ENCODE measurements around the gene ENPP6. TPM values are rescaled to one million over a fixed set of nuclear protein-coding genes. Genes with fewer than 3 reads are reported as not detected.

The ENPP6 gene
- total RNA-seq, 1 experiment from 2014 or later: not detected

GRCh38 chr4:184157322-184157721 is 60.4 kb downstream of the ENPP6 start:
- TF ChIP-seq, protein P1, sequence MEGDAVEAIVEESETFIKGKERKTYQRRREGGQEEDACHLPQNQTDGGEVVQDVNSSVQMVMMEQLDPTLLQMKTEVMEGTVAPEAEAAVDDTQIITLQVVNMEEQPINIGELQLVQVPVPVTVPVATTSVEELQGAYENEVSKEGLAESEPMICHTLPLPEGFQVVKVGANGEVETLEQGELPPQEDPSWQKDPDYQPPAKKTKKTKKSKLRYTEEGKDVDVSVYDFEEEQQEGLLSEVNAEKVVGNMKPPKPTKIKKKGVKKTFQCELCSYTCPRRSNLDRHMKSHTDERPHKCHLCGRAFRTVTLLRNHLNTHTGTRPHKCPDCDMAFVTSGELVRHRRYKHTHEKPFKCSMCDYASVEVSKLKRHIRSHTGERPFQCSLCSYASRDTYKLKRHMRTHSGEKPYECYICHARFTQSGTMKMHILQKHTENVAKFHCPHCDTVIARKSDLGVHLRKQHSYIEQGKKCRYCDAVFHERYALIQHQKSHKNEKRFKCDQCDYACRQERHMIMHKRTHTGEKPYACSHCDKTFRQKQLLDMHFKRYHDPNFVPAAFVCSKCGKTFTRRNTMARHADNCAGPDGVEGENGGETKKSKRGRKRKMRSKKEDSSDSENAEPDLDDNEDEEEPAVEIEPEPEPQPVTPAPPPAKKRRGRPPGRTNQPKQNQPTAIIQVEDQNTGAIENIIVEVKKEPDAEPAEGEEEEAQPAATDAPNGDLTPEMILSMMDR (IDR thresholded peaks at IDR 0.05; ENCODE audit: unreplicated experiment): no peak
- POLR2A ChIA-PET: no interaction called here
- no peak overlapping the region for H3K4me3 Mint-ChIP-seq (ENCODE audit: unreplicated experiment)
- no peak overlapping the region for H3K27ac Mint-ChIP-seq (ENCODE audit: low read depth, unreplicated experiment)
- H3K9me3 Mint-ChIP-seq (ENCODE audit: unreplicated experiment): no peaks in the 10 kb centered on the region
- H3K36me3 Mint-ChIP-seq (ENCODE audit: insufficient read depth, unreplicated experiment): no peaks in the 10 kb centered on the region
- no TSS peak for BruUV-seq (replicated peaks)
- no peaks in the 10 kb centered on the region for H3K4me1 Mint-ChIP-seq (ENCODE audit: insufficient read depth, unreplicated experiment)
- peaks cover 33% of the 10 kb centered on the region for H3K27me3 Mint-ChIP-seq (ENCODE audit: insufficient read depth, unreplicated experiment)
- DNase-seq (ENCODE audit: unreplicated experiment): no peak
- CTCF ChIA-PET: no interaction called here
- intact Hi-C loops (cut with micrococcal nuclease): no loop called here

- H3K36me3 Mint-ChIP-seq (ENCODE audit: insufficient read depth, unreplicated experiment): no peaks in the 10 kb centered on the region
- no peaks in the 10 kb centered on the region for H3K9me3 Mint-ChIP-seq (ENCODE audit: unreplicated experiment)
- CTCF ChIA-PET: interaction anchor here (0.5 to 1.1 kb wide), 4 partner anchors 11 to 588 kb away, joined by 3 to 4 read pairs (median 3); no protein-coding TSS in a partner anchor
- POLR2A ChIA-PET: interaction anchor here (0.5 to 1.0 kb wide), 2 partner anchors 308 to 394 kb away, joined by 3 read pairs; no protein-coding TSS in a partner anchor
- peaks cover 23% of the 10 kb centered on the region for H3K27me3 Mint-ChIP-seq (ENCODE audit: insufficient read depth, unreplicated experiment)
- H3K4me3 Mint-ChIP-seq (ENCODE audit: unreplicated experiment): no peak overlapping the region
- DNase-seq (ENCODE audit: unreplicated experiment): no peak
- intact Hi-C loops (cut with micrococcal nuclease): no loop called here
- no peak overlapping the region for H3K27ac Mint-ChIP-seq (ENCODE audit: low read depth, unreplicated experiment)
- BruUV-seq (replicated peaks): no TSS peak
- no peaks in the 10 kb centered on the region for H3K4me1 Mint-ChIP-seq (ENCODE audit: insufficient read depth, unreplicated experiment)
- TF ChIP-seq, protein P1 (IDR thresholded peaks at IDR 0.05; ENCODE audit: unreplicated experiment): no peak
Measured at GRCh38 chr4:184156163-184156920, 61.3 kb downstream of the ENPP6 start.

GRCh38 chr4:184154199-184154598 is 63.5 kb downstream of the ENPP6 start:
- TF ChIP-seq, protein P1 (IDR thresholded peaks at IDR 0.05; ENCODE audit: unreplicated experiment): no peak
- peaks cover 10% of the 10 kb centered on the region for H3K27me3 Mint-ChIP-seq (ENCODE audit: insufficient read depth, unreplicated experiment)
- intact Hi-C loops (cut with micrococcal nuclease): no loop called here
- H3K36me3 Mint-ChIP-seq (ENCODE audit: insufficient read depth, unreplicated experiment): no peaks in the 10 kb centered on the region
- H3K4me3 Mint-ChIP-seq (ENCODE audit: unreplicated experiment): no peak overlapping the region
- H3K27ac Mint-ChIP-seq (ENCODE audit: low read depth, unreplicated experiment): no peak overlapping the region
- no TSS peak for BruUV-seq (replicated peaks)
- H3K4me1 Mint-ChIP-seq (ENCODE audit: insufficient read depth, unreplicated experiment): no peaks in the 10 kb centered on the region
- no peak for DNase-seq (ENCODE audit: unreplicated experiment)
- CTCF ChIA-PET: interaction anchor here (0.7 to 1.5 kb wide), 3 partner anchors 9 to 185 kb away, joined by 3 to 7 read pairs (median 4); no protein-coding TSS in a partner anchor
- no peaks in the 10 kb centered on the region for H3K9me3 Mint-ChIP-seq (ENCODE audit: unreplicated experiment)
- POLR2A ChIA-PET: no interaction called here

DNA sequence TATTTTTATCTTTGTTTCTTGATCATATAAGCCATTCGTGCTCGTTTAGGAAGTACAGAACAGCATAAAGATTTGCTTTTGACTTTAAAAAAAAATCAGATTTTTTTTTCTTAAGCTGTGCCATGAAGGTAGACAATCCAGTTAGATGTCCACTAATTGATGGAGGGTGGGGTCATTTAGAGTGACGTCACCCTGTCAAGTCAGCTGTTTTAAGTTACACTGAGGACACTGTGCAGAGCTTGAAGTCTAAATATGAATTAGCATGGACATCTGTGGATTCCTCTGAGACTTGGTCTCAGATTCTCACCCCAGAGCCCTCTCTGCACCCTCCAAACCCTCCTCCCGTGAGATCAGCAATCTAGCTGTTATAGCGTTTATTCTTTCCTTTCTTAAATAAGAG is 63.9 kb downstream of the ENPP6 start:
- CTCF ChIA-PET: interaction anchor here (0.7 to 1.5 kb wide), 3 partner anchors 9 to 185 kb away, joined by 3 to 7 read pairs (median 4); no protein-coding TSS in a partner anchor
- H3K27me3 Mint-ChIP-seq (ENCODE audit: insufficient read depth, unreplicated experiment): peaks cover 6% of the 10 kb centered on the region
- DNase-seq (ENCODE audit: unreplicated experiment): no peak
- TF ChIP-seq, protein P1 (IDR thresholded peaks at IDR 0.05; ENCODE audit: unreplicated experiment): no peak
- no peak overlapping the region for H3K27ac Mint-ChIP-seq (ENCODE audit: low read depth, unreplicated experiment)
- intact Hi-C loops (cut with micrococcal nuclease): no loop called here
- no peaks in the 10 kb centered on the region for H3K4me1 Mint-ChIP-seq (ENCODE audit: insufficient read depth, unreplicated experiment)
- H3K4me3 Mint-ChIP-seq (ENCODE audit: unreplicated experiment): no peak overlapping the region
- H3K9me3 Mint-ChIP-seq (ENCODE audit: unreplicated experiment): no peaks in the 10 kb centered on the region
- POLR2A ChIA-PET: no interaction called here
- H3K36me3 Mint-ChIP-seq (ENCODE audit: insufficient read depth, unreplicated experiment): no peaks in the 10 kb centered on the region
- no TSS peak for BruUV-seq (replicated peaks)

All from MCF 10A (cell line).